ENCODE measurements around the gene TBC1D24. TPM values are rescaled to one million over a fixed set of nuclear protein-coding genes. Genes with fewer than 3 reads are reported as not detected.

Gene TBC1D24
- total RNA-seq, 1 experiment from 2014 or later, result 24.6 TPM

DNA sequence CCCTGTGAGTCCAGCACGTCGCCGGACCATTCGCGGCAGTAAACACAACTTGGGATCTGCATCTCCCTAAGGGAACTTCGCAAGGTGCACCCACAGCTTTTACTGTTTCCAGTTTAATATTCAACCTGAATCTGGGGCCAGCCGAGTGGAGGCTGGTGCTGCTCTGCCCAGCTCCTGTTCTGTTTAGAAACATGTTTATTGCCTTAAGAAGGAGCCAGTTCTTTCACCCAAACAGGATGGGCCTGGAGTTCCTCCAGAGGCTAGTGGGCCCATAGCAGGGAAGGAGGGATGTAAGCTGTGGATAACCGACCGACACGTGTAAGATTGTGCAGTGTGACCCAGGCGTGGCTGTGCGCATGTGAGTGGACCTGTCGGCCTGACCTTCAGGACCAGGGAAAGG, 17.4 kb downstream of the TBC1D24 start:
- no TSS peak for BruUV-seq (replicated peaks)
- no peak overlapping the region for H3K27ac ChIP-seq (ENCODE audit: low read depth, low read length)

More for the DNA sequence above, 17.4 kb downstream of the TBC1D24 start:
- no peak for TF ChIP-seq EGR1 (IDR thresholded peaks at IDR 0.05; ENCODE audit: low read depth)
- TF ChIP-seq JUND (IDR thresholded peaks at IDR 0.05), result no peak
- no peak for TF ChIP-seq ELF1 (IDR thresholded peaks at IDR 0.05; ENCODE audit: borderline replicate concordance, low read depth)
- TF ChIP-seq TCF7L2 (IDR thresholded peaks at IDR 0.05; ENCODE audit: borderline replicate concordance, extremely low read depth, insufficient read depth, insufficient read length), result no peak
- TF ChIP-seq, protein P1, sequence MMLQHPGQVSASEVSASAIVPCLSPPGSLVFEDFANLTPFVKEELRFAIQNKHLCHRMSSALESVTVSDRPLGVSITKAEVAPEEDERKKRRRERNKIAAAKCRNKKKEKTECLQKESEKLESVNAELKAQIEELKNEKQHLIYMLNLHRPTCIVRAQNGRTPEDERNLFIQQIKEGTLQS (IDR thresholded peaks at IDR 0.05), result no peak
- no peak for TF ChIP-seq SRF (IDR thresholded peaks at IDR 0.05; ENCODE audit: low read depth)
- no peak for TF ChIP-seq ZBTB33 (IDR thresholded peaks at IDR 0.05; ENCODE audit: extremely low read depth, insufficient replicate concordance, low read length)
- TF ChIP-seq, protein P2, sequence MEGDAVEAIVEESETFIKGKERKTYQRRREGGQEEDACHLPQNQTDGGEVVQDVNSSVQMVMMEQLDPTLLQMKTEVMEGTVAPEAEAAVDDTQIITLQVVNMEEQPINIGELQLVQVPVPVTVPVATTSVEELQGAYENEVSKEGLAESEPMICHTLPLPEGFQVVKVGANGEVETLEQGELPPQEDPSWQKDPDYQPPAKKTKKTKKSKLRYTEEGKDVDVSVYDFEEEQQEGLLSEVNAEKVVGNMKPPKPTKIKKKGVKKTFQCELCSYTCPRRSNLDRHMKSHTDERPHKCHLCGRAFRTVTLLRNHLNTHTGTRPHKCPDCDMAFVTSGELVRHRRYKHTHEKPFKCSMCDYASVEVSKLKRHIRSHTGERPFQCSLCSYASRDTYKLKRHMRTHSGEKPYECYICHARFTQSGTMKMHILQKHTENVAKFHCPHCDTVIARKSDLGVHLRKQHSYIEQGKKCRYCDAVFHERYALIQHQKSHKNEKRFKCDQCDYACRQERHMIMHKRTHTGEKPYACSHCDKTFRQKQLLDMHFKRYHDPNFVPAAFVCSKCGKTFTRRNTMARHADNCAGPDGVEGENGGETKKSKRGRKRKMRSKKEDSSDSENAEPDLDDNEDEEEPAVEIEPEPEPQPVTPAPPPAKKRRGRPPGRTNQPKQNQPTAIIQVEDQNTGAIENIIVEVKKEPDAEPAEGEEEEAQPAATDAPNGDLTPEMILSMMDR (IDR thresholded peaks at IDR 0.05 in 2 of 3, conservative IDR thresholded peaks at IDR 0.05 in 1 of 3; ENCODE audit: borderline replicate concordance in 1 of 3, insufficient read depth in 1 of 3, low read depth in 2 of 3, low read length in 2 of 3), result no peak
- no peak for TF ChIP-seq EZH2phosphoT487 (IDR thresholded peaks at IDR 0.05; ENCODE audit: borderline replicate concordance)
- H3K9me3 ChIP-seq (ENCODE audit: control insufficient read depth in 1 of 2, insufficient read depth in 1 of 2, low read depth in 1 of 2, low read length in 2 of 2), result no peaks in the 10 kb centered on the region
- ChIA-PET RAD21 (ENCODE audit: low non-redundant PET in 1 of 2, low total read pairs in 2 of 2, uncharacterized antibody in 2 of 2, unreplicated experiment in 2 of 2) (no interaction called here), POLR2A (no interaction called here), CTCF (no interaction called here)
- ATAC-seq (no peak), DNase-seq (ENCODE audit: low read depth, low spot score) (no peak)
- no peaks in the 10 kb centered on the region for H3K9me2 ChIP-seq (ENCODE audit: insufficient read depth)
- H3K36me3 ChIP-seq (ENCODE audit: control insufficient read depth in 1 of 2, insufficient read depth in 2 of 2, low read length in 2 of 2), result no peaks in the 10 kb centered on the region; a peak in 1 of 4 replicates
- H3K27me3 ChIP-seq (ENCODE audit: insufficient read depth, low read length), result no peaks in the 10 kb centered on the region
- H3K9ac ChIP-seq (ENCODE audit: low read length), result no peak overlapping the region
- no peaks in the 10 kb centered on the region for H3K4me1 ChIP-seq (ENCODE audit: control insufficient read depth in 1 of 2, insufficient read depth in 2 of 2, low read length in 2 of 2)
- intact Hi-C loops (cut with micrococcal nuclease), result no loop called here
- no peak overlapping the region for H3K4me2 ChIP-seq (ENCODE audit: low read length)
- H4K20me1 ChIP-seq (ENCODE audit: insufficient read depth), result no peaks in the 10 kb centered on the region
- H3K79me2 ChIP-seq (ENCODE audit: insufficient read depth, low read length), result peaks cover 17% of the 10 kb centered on the region; the same call in 1 of the 2 replicates
- no peak overlapping the region for H3K4me3 ChIP-seq (replicated peaks in 1 of 2; ENCODE audit: low read depth in 1 of 2, low read length in 2 of 2)
- no peak overlapping the region for H2AFZ ChIP-seq (ENCODE audit: low read depth, low read length, poor library complexity, severe bottlenecking)
